ENCODE results near the gene S100A11. TPM values are rescaled to one million over a fixed set of nuclear protein-coding genes. Genes with fewer than 3 reads are reported as not detected.

Gene S100A11
- total RNA-seq, 2 experiments from 2014 or later, result 131 to 144 TPM

DNA sequence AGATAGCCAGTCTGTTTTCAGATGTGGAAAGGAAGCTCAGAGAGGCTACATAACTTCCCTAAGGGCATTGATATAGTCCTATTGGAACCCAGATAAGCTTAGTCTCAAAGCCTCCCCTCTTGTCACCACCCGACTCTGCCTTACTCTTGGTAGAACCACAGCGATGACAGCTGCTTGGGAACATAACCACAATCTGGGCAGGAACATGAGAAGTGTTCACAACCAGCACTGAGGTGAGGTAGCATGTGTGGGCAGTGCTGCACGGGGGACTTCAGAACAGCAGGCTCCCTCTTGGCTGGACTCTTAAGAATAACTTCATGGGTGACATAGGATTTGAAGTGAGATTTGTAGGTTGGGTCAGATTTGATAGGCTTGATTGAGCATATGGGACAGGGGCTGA is 33.8 kb downstream of the S100A11 start:
- peaks cover 11% of the 10 kb centered on the region for H3K27me3 Mint-ChIP-seq
- TF ChIP-seq, protein P1, sequence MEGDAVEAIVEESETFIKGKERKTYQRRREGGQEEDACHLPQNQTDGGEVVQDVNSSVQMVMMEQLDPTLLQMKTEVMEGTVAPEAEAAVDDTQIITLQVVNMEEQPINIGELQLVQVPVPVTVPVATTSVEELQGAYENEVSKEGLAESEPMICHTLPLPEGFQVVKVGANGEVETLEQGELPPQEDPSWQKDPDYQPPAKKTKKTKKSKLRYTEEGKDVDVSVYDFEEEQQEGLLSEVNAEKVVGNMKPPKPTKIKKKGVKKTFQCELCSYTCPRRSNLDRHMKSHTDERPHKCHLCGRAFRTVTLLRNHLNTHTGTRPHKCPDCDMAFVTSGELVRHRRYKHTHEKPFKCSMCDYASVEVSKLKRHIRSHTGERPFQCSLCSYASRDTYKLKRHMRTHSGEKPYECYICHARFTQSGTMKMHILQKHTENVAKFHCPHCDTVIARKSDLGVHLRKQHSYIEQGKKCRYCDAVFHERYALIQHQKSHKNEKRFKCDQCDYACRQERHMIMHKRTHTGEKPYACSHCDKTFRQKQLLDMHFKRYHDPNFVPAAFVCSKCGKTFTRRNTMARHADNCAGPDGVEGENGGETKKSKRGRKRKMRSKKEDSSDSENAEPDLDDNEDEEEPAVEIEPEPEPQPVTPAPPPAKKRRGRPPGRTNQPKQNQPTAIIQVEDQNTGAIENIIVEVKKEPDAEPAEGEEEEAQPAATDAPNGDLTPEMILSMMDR (IDR thresholded peaks at IDR 0.05), result no peak
- H3K9me3 Mint-ChIP-seq, result no peaks in the 10 kb centered on the region
- ATAC-seq (no peak), DNase-seq (peak; percentile 18)
- ChIA-PET CTCF (interaction anchor here (1.0 to 13.5 kb wide), 12 partner anchors 11 to 592 kb away, joined by 3 to 321 read pairs (median 14); no protein-coding TSS in a partner anchor), POLR2A (interaction anchor here (1.3 to 1.4 kb wide), 2 partner anchors 34 to 58 kb away, joined by 3 read pairs; no protein-coding TSS in a partner anchor)
- no peak overlapping the region for H3K4me3 Mint-ChIP-seq
- H3K4me1 Mint-ChIP-seq (ENCODE audit: low read depth), result peaks cover 10% of the 10 kb centered on the region
- intact Hi-C loops (cut with micrococcal nuclease), result no loop called here
- no peaks in the 10 kb centered on the region for H3K36me3 Mint-ChIP-seq (ENCODE audit: low read depth)
- H3K27ac Mint-ChIP-seq, result no peak overlapping the region

DNA sequence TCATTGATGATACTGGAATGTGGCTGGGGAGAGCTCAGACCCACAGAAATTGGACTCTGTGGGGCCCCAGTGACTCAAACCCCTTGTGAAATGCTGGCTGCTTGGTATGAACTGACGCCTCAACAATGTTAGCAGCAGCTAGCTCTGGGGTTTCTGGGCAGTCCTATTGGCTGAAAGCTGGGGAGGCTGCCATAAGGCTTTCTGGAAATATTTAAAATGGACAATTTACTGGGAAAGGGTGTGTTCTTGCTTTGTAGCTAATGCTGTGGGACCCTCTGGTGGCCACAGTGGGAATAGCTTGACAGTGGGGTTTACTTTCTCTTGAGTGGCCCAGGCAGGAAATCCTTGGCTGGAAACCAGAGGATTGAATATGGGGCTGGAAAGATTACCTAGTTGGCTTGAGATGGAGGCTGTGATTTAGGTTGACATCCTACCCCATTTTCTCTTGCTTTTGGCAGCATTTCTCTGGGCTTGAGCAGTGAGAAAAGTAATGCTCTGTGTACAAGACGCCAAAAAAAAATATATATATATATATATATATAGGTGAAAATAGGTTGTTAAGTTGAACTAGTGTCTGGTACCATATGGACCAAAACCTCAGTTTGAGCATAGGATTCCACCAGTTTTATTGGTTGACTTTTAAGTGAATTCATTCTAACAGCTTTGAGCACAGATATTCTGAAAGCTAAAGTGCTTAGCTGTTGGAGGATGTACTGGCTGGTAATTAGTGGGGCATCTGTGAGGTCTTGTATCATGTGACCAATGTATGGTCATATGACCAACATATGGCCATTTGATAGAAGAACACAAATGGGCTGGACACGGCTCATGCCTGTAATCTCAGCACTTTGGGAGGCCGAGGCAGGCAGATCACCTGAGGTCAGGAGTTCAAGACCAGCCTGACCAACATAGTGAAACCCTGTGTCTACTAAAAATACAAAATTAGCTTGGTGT is 34.9 kb downstream of the S100A11 start:
- Mint-ChIP-seq H3K27ac (no peak overlapping the region), H3K4me3 (no peak overlapping the region), H3K27me3 (peaks cover 11% of the 10 kb centered on the region), H3K36me3 (ENCODE audit: low read depth) (no peaks in the 10 kb centered on the region), H3K9me3 (no peaks in the 10 kb centered on the region), H3K4me1 (ENCODE audit: low read depth) (peaks cover 7% of the 10 kb centered on the region)
- DNase-seq (peak; percentile 88), ATAC-seq (peak; percentile 86)
- TF ChIP-seq, protein P1 (IDR thresholded peaks at IDR 0.05), result peak; percentile 92
- ChIA-PET POLR2A (interaction anchor here (0.6 to 1.4 kb wide), 2 partner anchors 34 to 67 kb away, joined by 3 to 4 read pairs; no protein-coding TSS in a partner anchor), CTCF (interaction anchor here (0.8 to 13.5 kb wide), 34 partner anchors 10 to 591 kb away, joined by 3 to 321 read pairs (median 5); partner anchors contain the start of gene THEM4)
- intact Hi-C loops (cut with micrococcal nuclease), result no loop called here

DNA sequence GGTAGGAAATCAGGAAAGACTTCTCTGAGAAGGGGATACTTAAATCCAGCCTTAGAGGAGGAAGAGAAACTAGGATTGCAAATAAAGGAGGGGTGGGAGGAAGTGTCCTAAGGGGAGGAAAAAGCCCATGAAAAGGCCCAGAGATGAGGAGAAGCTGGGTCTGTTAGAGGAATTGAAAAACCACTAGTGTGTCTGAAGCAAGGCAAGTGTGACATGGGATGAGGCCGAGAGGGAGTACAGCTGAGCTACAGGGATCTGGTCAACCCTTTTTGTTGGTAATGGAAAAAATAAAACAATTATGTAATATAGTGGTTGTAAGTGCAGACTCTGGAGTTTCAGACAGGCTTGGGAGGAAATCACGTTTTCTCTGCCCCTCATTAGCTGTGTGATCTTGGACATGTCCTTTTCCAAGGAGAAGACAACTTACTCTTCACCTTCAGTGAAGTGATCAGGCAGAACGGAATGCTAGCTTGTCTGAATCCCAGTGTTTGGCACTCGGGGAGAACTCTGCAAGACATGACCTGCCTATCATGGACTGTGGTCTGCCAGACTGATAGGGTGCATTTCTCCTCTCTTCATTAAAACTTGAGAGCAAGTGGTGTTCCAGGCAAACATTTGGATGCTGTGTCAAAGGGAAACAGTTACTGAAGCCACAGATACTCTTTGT is 35.7 kb downstream of the S100A11 start:
- TF ChIP-seq, protein P1 (IDR thresholded peaks at IDR 0.05), result no peak
- Mint-ChIP-seq H3K27ac (no peak overlapping the region), H3K9me3 (no peaks in the 10 kb centered on the region), H3K27me3 (peaks cover 11% of the 10 kb centered on the region), H3K36me3 (ENCODE audit: low read depth) (no peaks in the 10 kb centered on the region), H3K4me3 (no peak overlapping the region), H3K4me1 (ENCODE audit: low read depth) (peaks cover 4% of the 10 kb centered on the region)
- CTCF ChIA-PET, result interaction anchor here (0.7 to 13.5 kb wide), 34 partner anchors 9 to 457 kb away, joined by 3 to 321 read pairs (median 5); partner anchors contain the start of gene THEM4
- POLR2A ChIA-PET, result interaction anchor here (0.6 to 1.6 kb wide), 4 partner anchors 18 to 67 kb away, joined by 3 to 4 read pairs (median 4); no protein-coding TSS in a partner anchor
- ATAC-seq (no peak), DNase-seq (no peak)
- intact Hi-C loops (cut with micrococcal nuclease), result no loop called here

DNA sequence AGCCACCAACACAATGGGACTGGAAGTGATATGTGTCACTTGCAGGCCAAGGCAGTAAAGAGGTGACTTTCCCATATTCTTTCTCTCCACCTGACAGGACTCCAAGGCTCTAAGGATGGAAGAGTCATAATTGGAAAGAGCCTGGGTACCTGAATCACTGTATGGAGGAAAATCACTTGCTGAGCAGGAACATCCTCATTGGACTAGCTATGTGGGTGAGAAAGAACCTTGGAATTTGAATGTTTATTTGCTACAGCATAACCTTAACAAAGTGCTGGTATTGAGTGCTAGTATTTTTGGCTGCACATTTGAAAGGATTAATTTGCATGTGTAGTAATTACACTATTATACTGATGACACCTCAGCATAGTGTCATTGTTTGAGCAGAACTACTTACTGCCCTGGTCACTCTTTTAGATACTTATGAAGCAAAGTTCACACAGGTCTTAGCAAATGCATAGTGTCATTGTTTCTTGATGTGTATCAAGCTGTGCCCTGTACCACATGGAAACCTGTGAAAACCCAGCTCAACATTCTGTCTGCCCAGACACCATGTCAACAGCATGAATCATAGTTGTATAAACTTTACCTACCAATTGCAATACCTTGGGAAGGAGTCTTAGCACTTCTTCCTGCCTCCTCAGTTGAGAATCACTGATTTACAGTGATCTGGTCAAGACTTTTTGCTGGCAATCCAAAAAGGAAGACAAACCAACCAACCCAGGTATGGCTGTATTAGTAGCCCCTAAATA is 38.0 kb downstream of the S100A11 start:
- H3K4me3 Mint-ChIP-seq, result no peak overlapping the region
- CTCF ChIA-PET, result interaction anchor here (0.9 to 13.5 kb wide), 8 partner anchors 16 to 111 kb away, joined by 3 to 321 read pairs (median 63); no protein-coding TSS in a partner anchor
- no peaks in the 10 kb centered on the region for H3K9me3 Mint-ChIP-seq
- no peaks in the 10 kb centered on the region for H3K36me3 Mint-ChIP-seq (ENCODE audit: low read depth)
- DNase-seq, result no peak
- TF ChIP-seq, protein P1 (IDR thresholded peaks at IDR 0.05), result no peak
- POLR2A ChIA-PET, result interaction anchor here (0.6 to 1.2 kb wide), 3 partner anchors 11 to 37 kb away, joined by 3 read pairs; no protein-coding TSS in a partner anchor
- no peak for ATAC-seq
- H3K27me3 Mint-ChIP-seq, result peaks cover 6% of the 10 kb centered on the region
- peaks cover 14% of the 10 kb centered on the region for H3K4me1 Mint-ChIP-seq (ENCODE audit: low read depth)
- no peak overlapping the region for H3K27ac Mint-ChIP-seq
- intact Hi-C loops (cut with micrococcal nuclease), result loop anchor here (2.0 to 5.0 kb wide), 2 partner anchors 32 to 66 kb away; no protein-coding TSS in a partner anchor

All from activated CD8-positive, alpha-beta T cell treated with anti-CD3 and anti-CD28 coated beads for 36 hours (primary cell).